ENCODE results near the gene SLC44A1.

- TF ChIP-seq EZH2 (IDR thresholded peaks at IDR 0.05; ENCODE audit: insufficient read depth, poor library complexity, severe bottlenecking) (no peak), EZH2phosphoT487 (IDR thresholded peaks at IDR 0.05; ENCODE audit: insufficient read depth, low read depth) (no peak)
Measured at GRCh38 chr9:105458404-105458803, 214.0 kb downstream of the SLC44A1 start.

Data from GM23248 (cell line).